B cell (primary cell): ENCODE results near the gene RTN4. TPM values are rescaled to one million over a fixed set of nuclear protein-coding genes. Genes with fewer than 3 reads are reported as not detected.
"Not testable (repeated sequence)": the region's sequence is repeated elsewhere in the genome, so short reads cannot be mapped to it uniquely, and the experiment has no call there.

ENCODE experiments used
- ATAC-seq: fragments of 200-7000 bp; cut with Tn5 transposase; one replicate; pipeline ENCODE4 v1.10.0; 2021; ENCODE audit warnings: low read depth, mild to moderate bottlenecking, moderate number of reproducible peaks, moderate library complexity
- CTCF ChIA-PET: fragments of 350-600 bp; sonication (Branson Sonifier 250); formaldehyde crosslinking; loops from one replicate; lab custom pipeline; 2021; ENCODE audit warnings: antibody characterized with exemption, inconsistent platforms; lab: Charles Lee
- POLR2A ChIA-PET: fragments of 350-600 bp; sonication (Branson Sonifier 250); formaldehyde crosslinking; loops from one replicate; lab custom pipeline; 2021; ENCODE audit warnings: antibody characterized with exemption; lab: Charles Lee
- DNase-seq: peaks from one replicate; pipeline ENCODE4 v3.0.0; 2013
- H2AFZ ChIP-seq: 2 replicates; pipeline ENCODE4 v1.6.1; 2012; ENCODE audit warnings: mild to moderate bottlenecking, low read depth, low read length; ENCODE audit not compliant: insufficient read depth, poor library complexity, severe bottlenecking
- H3K27ac ChIP-seq, 2 donors: 1 replicate in 1 of 2; 2 replicates in 1 of 2; pipeline ENCODE4 v1.5.1; 2012 to 2013; ENCODE audit warnings: low read length in 2 of 2, mild to moderate bottlenecking in 2 of 2, moderate library complexity in 1 of 2
- H3K27me3 ChIP-seq, 4 experiments: fragments of 200-600 bp in 1 of 4; sonication (generic) in 1 of 4; replicated peaks in 1 of 4; 1 replicate in 2 of 4; 2 replicates in 2 of 4; pipeline versions ENCODE4 v1.6.1 to v1.7.0; 2013 to 2016; ENCODE audit warnings: low read length in 3 of 4, mild to moderate bottlenecking in 2 of 4, mixed read lengths in 1 of 4, moderate library complexity in 1 of 4; ENCODE audit not compliant: insufficient read depth in 4 of 4, control insufficient read depth in 3 of 4; ENCODE audit errors: control extremely low read depth in 1 of 4
- H3K36me3 ChIP-seq, 2 experiments: replicated peaks in 1 of 2; 1 replicate in 1 of 2; 2 replicates in 1 of 2; pipeline versions ENCODE4 v1.6.1 to v1.7.1; 2013; ENCODE audit warnings: low read length in 1 of 2; ENCODE audit not compliant: insufficient read depth in 2 of 2, control insufficient read depth in 1 of 2; ENCODE audit errors: control extremely low read depth in 1 of 2, extremely low read depth in 1 of 2
- H3K4me1 ChIP-seq, 2 donors: fragments of 200-600 bp in 1 of 2; sonication (generic) in 1 of 2; 1 replicate in 1 of 2; 2 replicates in 1 of 2; pipeline versions ENCODE4 v1.5.1 to v1.6.1; 2013 to 2017; ENCODE audit warnings: low read length in 2 of 2; ENCODE audit not compliant: control insufficient read depth in 2 of 2, insufficient read depth in 2 of 2
- H3K4me2 ChIP-seq: replicated peaks from 2 replicates; pipeline ENCODE3; 2012; ENCODE audit warnings: mild to moderate bottlenecking, low read depth, low read length; ENCODE audit not compliant: poor library complexity, severe bottlenecking
- H3K4me3 ChIP-seq, 5 experiments: fragments of 200-600 bp in 1 of 5; sonication (generic) in 1 of 5; 1 replicate in 3 of 5; 2 replicates in 2 of 5; pipeline versions ENCODE4 v1.5.1 to v1.7.0; 2011 to 2016; ENCODE audit warnings: low read length in 4 of 5, mild to moderate bottlenecking in 4 of 5, low read depth in 2 of 5, control low read depth in 1 of 5, moderate library complexity in 1 of 5; ENCODE audit not compliant: insufficient read depth in 1 of 5; ENCODE audit errors: control extremely low read depth in 1 of 5, extremely low read depth in 1 of 5
- H3K79me2 ChIP-seq: fragments of 200-600 bp; sonication (generic); one replicate; pipeline ENCODE4 v1.6.0; 2016; ENCODE audit warnings: low read length; ENCODE audit not compliant: control insufficient read depth, insufficient read depth
- H3K9ac ChIP-seq: fragments of 200-600 bp; sonication (generic); 2 replicates; pipeline ENCODE4 v1.6.1; 2017; ENCODE audit warnings: mild to moderate bottlenecking, low read length, moderate library complexity
- H3K9me3 ChIP-seq, 3 donors: one replicate each; pipeline versions ENCODE4 v1.6.1 to v1.7.1; 2013; ENCODE audit warnings: low read length in 2 of 3; ENCODE audit not compliant: control insufficient read depth in 2 of 3, insufficient read depth in 1 of 3; ENCODE audit errors: control extremely low read depth in 1 of 3
- H4K20me1 ChIP-seq: 2 replicates; pipeline ENCODE4 v1.6.0; 2012; ENCODE audit warnings: mild to moderate bottlenecking, low read length; ENCODE audit not compliant: insufficient read depth, control insufficient read depth, poor library complexity, severe bottlenecking
- H3K27ac Mint-ChIP-seq: one replicate; pipeline ENCODE4 v1.8.0; 2021; ENCODE audit warnings: mixed read lengths
- H3K27me3 Mint-ChIP-seq: one replicate; pipeline ENCODE4 v1.8.0; 2021; ENCODE audit warnings: mixed read lengths
- H3K4me1 Mint-ChIP-seq: one replicate; pipeline ENCODE4 v1.8.0; 2021; ENCODE audit warnings: mixed read lengths
- H3K4me3 Mint-ChIP-seq: one replicate; pipeline ENCODE4 v1.8.0; 2021; ENCODE audit warnings: mixed read lengths
- H3K9me3 Mint-ChIP-seq: one replicate; pipeline ENCODE4 v1.8.0; 2022; ENCODE audit warnings: mixed read lengths; ENCODE audit not compliant: insufficient read depth
- CTCF ChIP-seq: fragments of 200-600 bp; IDR thresholded peaks from one replicate; pipeline ENCODE4 v1.8.0; 2022; ENCODE audit warnings: antibody characterized with exemption, mild to moderate bottlenecking
- EZH2 ChIP-seq: IDR thresholded peaks from 2 replicates; pipeline ENCODE4 v1.6.1; 2012; ENCODE audit warnings: borderline replicate concordance, low read depth, mild to moderate bottlenecking, moderate library complexity, low read length; ENCODE audit not compliant: insufficient read depth, poor library complexity, severe bottlenecking
- WGBS: methylation state at CpG from one replicate; pipeline ENCODE4 v1.1.5; 2013; ENCODE audit warnings: missing lambda C conversion rate; ENCODE audit not compliant: insufficient coverage; 5-methylcytosine and 5-hydroxymethylcytosine counted together
- intact Hi-C: fragments of 100-400 bp; cut with micrococcal nuclease; formaldehyde crosslinking; loops from one replicate; pipeline ENCODE4 v1.10.0; 2022
- polyA plus RNA-seq: library from polyadenylated mRNA; depleted of rRNA; stranded (reverse); fragments of >200 nt; gene quantifications from 2 replicates; pipeline ENCODE4 v1.2.3, GENCODE V29; 2012
- total RNA-seq, 2 donors: library from RNA; stranded (reverse); fragments of 120-200 nt in 1 of 2; gene quantifications; 1 replicate in 1 of 2; 2 replicates in 1 of 2; pipeline versions ENCODE4 v1.2.3 to v1.2.4, GENCODE V29; 2013 to 2022

The RTN4 gene
- total and polyA plus RNA-seq, 2 donors (not counting 1 experiment from before 2014, with no cell fraction given): 30.8 to 65.9 TPM

- H3K27ac ChIP-seq: no peak overlapping the region
- no peak overlapping the region for H3K27ac Mint-ChIP-seq
These were observed 28.7 kb upstream of the RTN4 start for GRCh38 chr2:55078956-55079355.

GRCh38 chr2:55076721-55077120 lies 26.5 kb upstream of the RTN4 start:
- CTCF ChIA-PET: no interaction called here
- no peak for TF ChIP-seq CTCF
- TF ChIP-seq EZH2: no peak
- Histone ChIP-seq H3K9me3 (peaks cover 0 to 5% (median 2%) of the 10 kb centered on the region in 3 donors), H3K9ac (no peak overlapping the region), H2AFZ (no peak overlapping the region), H3K4me2 (no peak overlapping the region), H3K27me3 (no peaks in the 10 kb centered on the region), H3K36me3 (no peaks in the 10 kb centered on the region), H3K27ac (no peak overlapping the region), H4K20me1 (no peaks in the 10 kb centered on the region), H3K79me2 (no peaks in the 10 kb centered on the region), H3K4me1 (no peaks in the 10 kb centered on the region), H3K4me3 (no peak overlapping the region)
- Mint-ChIP-seq H3K9me3 (peaks cover 4% of the 10 kb centered on the region), H3K27ac (no peak overlapping the region), H3K4me3 (no peak overlapping the region), H3K4me1 (no peaks in the 10 kb centered on the region), H3K27me3 (peaks cover 6% of the 10 kb centered on the region)
- intact Hi-C loops: no loop called here
- POLR2A ChIA-PET: no interaction called here
- ATAC-seq: no peak
- DNase-seq: no peak
- WGBS: 96% methylated on average over 4 of the region's 9 CpGs

More at GRCh38 chr2:55078956-55079355, 28.7 kb upstream of the RTN4 start:
- WGBS: 92% methylated on average over 2 of the region's 2 CpGs
- intact Hi-C loops: no loop called here
- ChIA-PET POLR2A (no interaction called here), CTCF (no interaction called here)
- Mint-ChIP-seq H3K4me1 (no peaks in the 10 kb centered on the region), H3K4me3 (no peak overlapping the region), H3K27me3 (no peaks in the 10 kb centered on the region), H3K9me3 (peaks cover 4% of the 10 kb centered on the region)
- H3K4me1 ChIP-seq: no peaks in the 10 kb centered on the region
- H3K9ac ChIP-seq: no peak overlapping the region
- no peak for TF ChIP-seq CTCF
- no peak for TF ChIP-seq EZH2
- no peaks in the 10 kb centered on the region for H4K20me1 ChIP-seq
- H2AFZ ChIP-seq: no peak overlapping the region
- no peaks in the 10 kb centered on the region for H3K79me2 ChIP-seq
- H3K27me3 ChIP-seq: no peaks in the 10 kb centered on the region
- peaks cover 0 to 5% (median 2%) of the 10 kb centered on the region in 3 donors for H3K9me3 ChIP-seq
- ATAC-seq (no peak), DNase-seq (no peak)
- H3K36me3 ChIP-seq: no peaks in the 10 kb centered on the region
- no peak overlapping the region for H3K4me2 ChIP-seq
- no peak overlapping the region for H3K4me3 ChIP-seq

GRCh38 chr2:55076019-55076418 lies 25.8 kb upstream of the RTN4 start:
- H3K27ac Mint-ChIP-seq, H3K27ac ChIP-seq, H2AFZ ChIP-seq, H3K36me3 ChIP-seq, H3K9ac ChIP-seq, H4K20me1 ChIP-seq, H3K9me3 Mint-ChIP-seq, H3K4me2 ChIP-seq, intact Hi-C loops, H3K4me3 ChIP-seq, DNase-seq, H3K27me3 ChIP-seq, ATAC-seq, POLR2A ChIA-PET, H3K4me1 Mint-ChIP-seq, CTCF ChIA-PET, H3K9me3 ChIP-seq, H3K4me1 ChIP-seq, H3K4me3 Mint-ChIP-seq, H3K79me2 ChIP-seq, H3K27me3 Mint-ChIP-seq: not testable (repeated sequence)
- WGBS: no CpG with 5 or more reads among the region's 1 CpG
